ENCODE measurements around the gene CMTM1.
"Not testable (repeated sequence)": the region's sequence is repeated elsewhere in the genome, so short reads cannot be mapped to it uniquely, and the experiment has no call there.

Gene CMTM1

GRCh38 chr16:66620429-66620795 is 54.2 kb downstream of the CMTM1 start:
- no peak overlapping the region for H3K27ac ChIP-seq
- TF ChIP-seq, protein P1, sequence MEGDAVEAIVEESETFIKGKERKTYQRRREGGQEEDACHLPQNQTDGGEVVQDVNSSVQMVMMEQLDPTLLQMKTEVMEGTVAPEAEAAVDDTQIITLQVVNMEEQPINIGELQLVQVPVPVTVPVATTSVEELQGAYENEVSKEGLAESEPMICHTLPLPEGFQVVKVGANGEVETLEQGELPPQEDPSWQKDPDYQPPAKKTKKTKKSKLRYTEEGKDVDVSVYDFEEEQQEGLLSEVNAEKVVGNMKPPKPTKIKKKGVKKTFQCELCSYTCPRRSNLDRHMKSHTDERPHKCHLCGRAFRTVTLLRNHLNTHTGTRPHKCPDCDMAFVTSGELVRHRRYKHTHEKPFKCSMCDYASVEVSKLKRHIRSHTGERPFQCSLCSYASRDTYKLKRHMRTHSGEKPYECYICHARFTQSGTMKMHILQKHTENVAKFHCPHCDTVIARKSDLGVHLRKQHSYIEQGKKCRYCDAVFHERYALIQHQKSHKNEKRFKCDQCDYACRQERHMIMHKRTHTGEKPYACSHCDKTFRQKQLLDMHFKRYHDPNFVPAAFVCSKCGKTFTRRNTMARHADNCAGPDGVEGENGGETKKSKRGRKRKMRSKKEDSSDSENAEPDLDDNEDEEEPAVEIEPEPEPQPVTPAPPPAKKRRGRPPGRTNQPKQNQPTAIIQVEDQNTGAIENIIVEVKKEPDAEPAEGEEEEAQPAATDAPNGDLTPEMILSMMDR (conservative IDR thresholded peaks at IDR 0.05), result no peak
- no peak for TF ChIP-seq ZFX (IDR thresholded peaks at IDR 0.05)

DNA sequence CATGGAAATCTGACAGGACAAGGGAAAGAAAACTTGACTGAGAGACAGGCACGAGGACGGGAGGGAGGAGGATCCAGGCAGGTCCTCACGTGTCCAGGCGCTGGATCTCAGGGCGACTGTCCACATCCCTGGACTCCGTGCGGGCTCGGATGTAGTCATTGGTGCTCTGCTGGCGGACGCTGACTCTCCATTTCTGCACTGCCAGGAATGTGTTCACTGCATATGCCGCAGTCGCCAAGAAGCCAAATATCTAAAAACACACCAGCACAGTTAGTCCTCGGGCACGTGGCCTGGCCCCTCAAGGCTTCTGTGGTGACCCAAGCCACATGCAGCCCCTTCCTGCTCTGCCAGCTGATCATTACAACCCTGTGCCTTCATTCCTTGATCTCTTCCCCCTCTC is 55.7 kb downstream of the CMTM1 start:
- TF ChIP-seq, protein P1 (conservative IDR thresholded peaks at IDR 0.05), result no peak
- no peak for TF ChIP-seq ZFX (IDR thresholded peaks at IDR 0.05)

DNA sequence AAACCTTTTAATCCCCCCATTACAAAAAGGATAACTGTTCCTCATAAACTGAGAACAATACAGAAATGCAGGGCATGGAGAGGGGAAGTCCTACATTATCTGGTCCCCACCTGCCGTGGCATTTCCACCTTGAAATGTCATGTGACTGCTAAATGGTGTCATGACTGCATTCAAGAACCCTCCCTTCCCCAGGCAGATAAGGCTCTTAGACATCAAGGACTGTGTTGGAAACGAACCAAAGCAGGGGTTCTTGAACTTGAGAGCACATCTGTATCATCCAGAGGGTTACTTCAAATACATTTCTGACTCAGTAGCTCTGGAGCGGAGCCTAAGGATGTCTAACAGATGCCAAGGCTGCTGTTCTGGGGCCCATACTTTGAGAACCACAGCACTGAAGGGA is 56.6 kb downstream of the CMTM1 start:
- TF ChIP-seq ZFX (IDR thresholded peaks at IDR 0.05), result no peak
- TF ChIP-seq, protein P1 (conservative IDR thresholded peaks at IDR 0.05), result no peak
- no peak overlapping the region for H3K27ac ChIP-seq

More for the DNA sequence above, 55.7 kb downstream of the CMTM1 start:
- no peak overlapping the region for H3K27ac ChIP-seq

DNA sequence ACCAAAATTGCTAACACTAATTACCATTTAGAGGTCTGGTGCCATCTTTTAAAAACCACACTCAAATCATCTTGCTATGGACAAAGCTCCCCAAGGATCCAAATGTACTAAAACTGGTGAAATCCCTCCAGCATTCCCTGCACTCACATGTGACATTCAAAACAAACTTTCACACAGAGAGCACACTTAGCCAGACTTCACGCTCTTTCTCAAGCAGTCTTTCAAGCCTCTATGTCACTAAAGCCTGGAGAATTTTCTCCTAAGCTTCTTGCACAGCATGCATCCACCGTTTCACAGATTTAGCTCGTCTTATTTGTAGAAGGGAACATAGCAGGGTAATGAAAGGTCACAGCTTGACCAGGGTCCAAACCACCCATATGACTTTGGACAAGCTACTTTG is 57.5 kb downstream of the CMTM1 start:
- H3K27ac ChIP-seq, result no peak overlapping the region
- no peak for TF ChIP-seq ZFX (IDR thresholded peaks at IDR 0.05)
- TF ChIP-seq, protein P1 (conservative IDR thresholded peaks at IDR 0.05), result no peak

GRCh38 chr16:66627611-66628378 is 61.6 kb downstream of the CMTM1 start:
- not testable (repeated sequence) for H3K27ac ChIP-seq

All from C4-2B (cell line).